Measurements from ENCODE around the gene ARHGAP6. TPM values are rescaled to one million over a fixed set of nuclear protein-coding genes. Genes with fewer than 3 reads are reported as not detected.

The ARHGAP6 gene
- total and polyA plus RNA-seq, 2 of the 4 experiments (the other 2 are of a cell fraction), result 1.4 to 1.8 TPM

GRCh38 chrX:11589641-11590040, 76.1 kb downstream of the ARHGAP6 start:
- H3K4ac ChIP-seq (ENCODE audit: low read depth, low read length), result no peak overlapping the region
- no peak overlapping the region for H3K4me3 ChIP-seq (ENCODE audit: insufficient read depth, low read depth, low read length)
- intact Hi-C loops (cut with micrococcal nuclease) (no loop called here), dilution Hi-C loops (cut with HindIII; ENCODE audit: low sequenced_read_pairs, unreplicated experiment) (no loop called here), in situ Hi-C loops (cut with MboI; ENCODE audit: low sequenced_read_pairs) (no loop called here)
- H3K79me1 ChIP-seq (ENCODE audit: low read depth in 1 of 2, low read length in 2 of 2), result no peaks in the 10 kb centered on the region
- no peak overlapping the region for H4K5ac ChIP-seq (ENCODE audit: low read depth, low read length)
- H3K9ac ChIP-seq (ENCODE audit: low read depth, low read length), result no peak overlapping the region
- no peak overlapping the region for H3K4me2 ChIP-seq (ENCODE audit: low read depth, low read length)
- H3K18ac ChIP-seq (ENCODE audit: low read depth, low read length), result no peak overlapping the region
- H3K56ac ChIP-seq (ENCODE audit: extremely low read depth, insufficient read depth, low read length), result no peak overlapping the region
- H3K36me3 ChIP-seq (ENCODE audit: control insufficient read depth, insufficient read depth, low read length), result no peaks in the 10 kb centered on the region
- H2BK20ac ChIP-seq (ENCODE audit: low read depth, low read length), result no peak overlapping the region
- no peak overlapping the region for H2BK5ac ChIP-seq (ENCODE audit: low read depth, low read length, poor library complexity, severe bottlenecking)
- no peaks in the 10 kb centered on the region for H3K4me1 ChIP-seq (ENCODE audit: control insufficient read depth, insufficient read depth, low read length)
- no peaks in the 10 kb centered on the region for H3K9me3 ChIP-seq (ENCODE audit: control insufficient read depth, insufficient read depth, low read length)
- H2AK9ac ChIP-seq (replicated peaks; ENCODE audit: low read depth, low read length, poor library complexity), result no peak overlapping the region
- H3K27me3 ChIP-seq (ENCODE audit: control insufficient read depth, insufficient read depth, low read length), result no peaks in the 10 kb centered on the region
- no peak overlapping the region for H4K91ac ChIP-seq (ENCODE audit: insufficient read depth, low read depth, low read length)
- H2AK5ac ChIP-seq (ENCODE audit: low read depth, low read length), result no peak overlapping the region
- H3K27ac ChIP-seq (ENCODE audit: insufficient read depth, low read length), result no peak overlapping the region
- no peak overlapping the region for H4K8ac ChIP-seq (ENCODE audit: low read depth in 2 of 2, low read length in 2 of 2)
- no peak for TF ChIP-seq ELK1 (IDR thresholded peaks at IDR 0.05; ENCODE audit: borderline replicate concordance, low read depth, low read length)
- no peak for TF ChIP-seq MAZ (IDR thresholded peaks at IDR 0.05; ENCODE audit: borderline replicate concordance, low read depth, low read length)
- no peak for TF ChIP-seq CTCF (conservative IDR thresholded peaks at IDR 0.05; ENCODE audit: low read depth, low read length)
- TF ChIP-seq RAD21 (IDR thresholded peaks at IDR 0.05; ENCODE audit: low read length), result no peak
- no peak for TF ChIP-seq POLR2A (IDR thresholded peaks at IDR 0.05; ENCODE audit: low read depth, low read length)
- no peak for TF ChIP-seq SMC3 (IDR thresholded peaks at IDR 0.05; ENCODE audit: low read depth, low read length)
- no peak for TF ChIP-seq CEBPB (IDR thresholded peaks at IDR 0.05; ENCODE audit: low read depth, low read length)
- no peak overlapping the region for H2AFZ ChIP-seq (replicated peaks; ENCODE audit: low read length, poor library complexity)
- H4K20me1 ChIP-seq (ENCODE audit: insufficient read depth, low read length), result no peaks in the 10 kb centered on the region
- no peak overlapping the region for H3K14ac ChIP-seq (replicated peaks; ENCODE audit: low read depth, low read length)
- no peak overlapping the region for H3K23ac ChIP-seq (ENCODE audit: low read depth, low read length)
- BruUV-seq (replicated peaks), result no TSS peak
- no peaks in the 10 kb centered on the region for H3K9me1 ChIP-seq (ENCODE audit: insufficient read depth, low read length)
- no peak overlapping the region for H2BK15ac ChIP-seq (ENCODE audit: low read depth, low read length)
- ChIA-PET POLR2A (ENCODE audit: unreplicated experiment) (no interaction called here), CTCF (no interaction called here)
- no peak for ATAC-seq (ENCODE audit: low read depth)
- DNase-seq, result no peak
- no CpG with 5 or more reads among the region's 3 CpGs for WGBS, 2 experiments (ENCODE audit: extremely low coverage in 2 of 2, insufficient read length in 1 of 2)
- no peak overlapping the region for H2BK120ac ChIP-seq (ENCODE audit: low read depth, low read length)
